Left colon (tissue), 2 donors: ENCODE data around the gene BRICD5. TPM values are rescaled to one million over a fixed set of nuclear protein-coding genes. Genes with fewer than 3 reads are reported as not detected.

Experiments used
- ATAC-seq: fragments of 200-7000 bp; cut with Tn5 transposase; one replicate; pipeline ENCODE4 v1.9.1; 2020; ENCODE audit warnings: mild to moderate bottlenecking, moderate library complexity
- DNase-seq, 2 donors: peaks; one replicate each; pipeline ENCODE4 v3.0.0-alpha.2; 2020
- intact Hi-C, 2 donors: fragments of 100-400 bp; cut with DNase I in 1 of 2; cut with micrococcal nuclease in 1 of 2; formaldehyde crosslinking; loops; one replicate each; pipeline versions ENCODE4 v1.11.2 to v1.14.0; 2022; cut with DNase I, micrococcal nuclease
- total RNA-seq, 2 donors: library from RNA; stranded (reverse); fragmentation: NEBNext Ultra II Directional; extraction: Animal tissue kit (Norgen Biotek cat#: 25700); gene quantifications; one replicate each; pipeline ENCODE4 v1.2.1, GENCODE V29; 2021
- donor health status: DM: no; HTN: no; CAD: no.
- donor health status: DM: yes; HTN: yes; CAD: no.

Gene BRICD5
- total RNA-seq, 2 donors from 2014 or later: 6.1 to 14.4 TPM

DNA sequence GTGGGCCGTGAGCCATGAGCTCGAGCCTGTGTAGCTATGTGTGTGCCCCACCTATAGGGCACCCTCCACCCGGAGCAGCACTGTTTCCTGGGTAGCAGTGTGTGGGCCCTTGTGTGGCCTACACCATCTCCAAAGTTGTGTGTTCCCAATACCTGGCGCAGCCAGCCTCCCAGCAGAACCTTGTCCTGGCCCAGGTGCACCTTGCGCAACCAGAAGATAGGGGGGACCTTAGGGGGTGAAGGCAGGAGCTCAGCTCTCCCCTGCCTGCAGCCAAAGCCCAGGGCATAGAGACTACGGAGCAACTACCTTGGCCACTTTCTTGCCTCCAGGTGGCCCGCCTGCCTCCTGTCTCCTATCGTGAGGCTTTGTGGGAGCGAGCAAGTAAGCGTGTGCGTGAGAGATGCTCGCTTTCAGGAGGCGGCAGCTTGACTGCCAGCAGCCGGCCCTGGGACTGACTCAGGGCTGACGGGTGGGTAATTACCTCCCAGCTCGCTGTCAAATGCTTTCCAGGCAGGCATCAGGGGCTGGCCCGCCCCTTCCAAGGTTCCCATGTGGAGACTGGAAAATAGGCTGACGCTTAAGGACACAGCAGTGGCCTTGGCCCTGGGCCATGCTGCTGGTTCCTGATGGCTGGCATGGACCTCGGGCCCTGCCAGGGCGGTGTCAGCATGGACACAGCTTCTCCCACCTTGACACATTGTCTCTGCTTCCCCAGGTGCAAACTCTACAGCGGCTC, 36.1 kb downstream of the BRICD5 start:
- intact Hi-C loops: no loop called here
- no peak for DNase-seq
- no peak for ATAC-seq

DNA sequence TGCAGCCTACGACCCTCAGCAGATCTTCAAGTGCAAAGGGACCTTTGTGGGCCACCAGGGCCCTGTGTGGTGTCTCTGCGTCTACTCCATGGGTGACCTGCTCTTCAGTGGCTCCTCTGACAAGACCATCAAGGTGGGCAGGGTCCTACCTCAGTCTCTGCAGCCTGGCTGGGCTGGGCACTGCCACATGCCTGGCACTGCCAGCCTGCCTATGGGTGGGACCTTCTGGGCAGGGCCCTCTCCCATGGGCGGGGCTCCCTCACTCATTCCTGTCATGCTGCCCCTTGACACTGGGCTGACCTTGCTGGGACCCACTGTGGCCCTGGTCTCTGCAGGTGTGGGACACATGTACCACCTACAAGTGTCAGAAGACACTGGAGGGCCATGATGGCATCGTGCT, 36.7 kb downstream of the BRICD5 start:
- intact Hi-C loops: no loop called here
- DNase-seq: no peak
- ATAC-seq: no peak

DNA sequence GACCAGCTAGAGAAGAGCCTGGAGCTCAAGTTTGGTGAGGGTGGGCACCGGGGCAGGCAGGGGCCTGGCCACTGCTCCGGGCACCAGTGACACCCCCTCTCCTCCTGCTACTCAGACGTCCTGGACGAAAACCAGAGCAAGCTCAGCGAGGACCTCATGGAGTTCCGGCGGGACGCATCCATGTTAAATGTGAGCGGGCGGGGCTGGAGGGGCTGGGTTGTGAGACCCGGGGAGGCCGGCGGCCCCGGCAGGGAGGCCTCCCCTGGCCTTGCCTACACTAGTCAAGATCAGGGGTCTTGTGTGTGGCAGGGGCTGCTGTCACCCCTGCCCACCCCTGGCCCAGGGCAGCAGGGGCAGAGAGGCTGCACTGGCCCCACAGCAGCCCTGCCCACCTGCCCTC, 37.3 kb downstream of the BRICD5 start:
- intact Hi-C loops: no loop called here

DNA sequence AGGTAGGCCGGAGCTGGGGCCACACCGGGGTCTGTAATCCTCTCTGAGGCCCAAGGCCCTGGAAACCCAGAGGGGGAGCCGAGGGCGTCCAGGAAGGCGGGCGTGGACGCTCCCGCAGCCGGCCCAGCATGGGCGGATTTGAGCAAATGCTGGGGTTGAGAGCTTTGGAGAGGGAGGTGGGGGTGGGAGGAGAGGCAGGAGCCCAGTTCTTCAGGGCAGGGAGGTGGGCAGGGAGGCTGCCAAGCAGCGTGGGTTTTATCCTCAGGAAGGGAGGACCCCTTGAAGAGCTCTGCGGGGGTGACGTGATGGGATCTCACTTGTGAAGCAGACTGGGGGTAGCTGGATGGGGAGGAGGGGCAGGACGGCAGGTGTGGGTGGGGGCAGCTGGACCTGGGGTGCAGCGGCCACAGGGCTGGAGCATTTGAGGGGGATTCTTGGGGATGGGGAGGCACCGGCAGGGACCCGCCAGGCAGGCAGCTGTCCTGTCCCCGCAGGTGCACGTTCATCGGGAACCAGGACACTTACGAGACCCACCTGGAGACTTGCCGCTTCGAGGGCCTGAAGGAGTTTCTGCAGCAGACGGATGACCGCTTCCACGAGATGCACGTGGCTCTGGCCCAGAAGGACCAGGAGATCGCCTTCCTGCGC, 37.9 kb downstream of the BRICD5 start:
- DNase-seq (no peak), ATAC-seq (no peak)
- intact Hi-C loops: no loop called here

More for the DNA sequence above, 37.3 kb downstream of the BRICD5 start:
- DNase-seq (no peak), ATAC-seq (no peak)

DNA sequence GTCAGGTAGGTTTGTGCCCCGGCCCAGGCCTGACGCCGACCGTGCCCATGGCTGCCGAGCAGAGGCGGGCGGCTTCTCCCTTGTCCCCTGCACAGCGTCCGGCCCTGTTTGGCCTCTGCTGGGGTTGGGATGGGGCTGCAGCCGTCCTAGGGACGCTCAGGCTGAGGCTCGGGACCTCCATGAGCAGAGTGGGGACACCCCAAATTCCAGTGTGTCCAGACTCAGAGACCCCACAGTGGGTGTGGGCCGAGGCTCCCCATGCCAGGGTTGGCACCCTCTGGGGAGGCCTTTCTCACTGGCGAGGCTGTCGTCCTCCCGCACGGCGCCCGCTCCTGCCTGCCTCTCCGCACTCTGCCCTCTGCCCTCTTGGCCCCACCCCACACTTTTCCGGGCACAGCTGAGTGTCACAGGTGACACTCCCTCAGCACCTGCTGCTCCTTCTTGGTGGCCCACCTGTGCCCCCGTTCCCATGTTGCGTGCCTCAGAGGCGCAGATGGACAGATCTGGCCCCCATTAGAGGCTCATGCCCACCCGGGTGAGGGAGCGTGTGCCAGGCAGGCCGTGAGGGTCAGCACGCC, 39.0 kb downstream of the BRICD5 start:
- intact Hi-C loops: no loop called here
- ATAC-seq: peak; percentile 13
- DNase-seq: no peak

DNA sequence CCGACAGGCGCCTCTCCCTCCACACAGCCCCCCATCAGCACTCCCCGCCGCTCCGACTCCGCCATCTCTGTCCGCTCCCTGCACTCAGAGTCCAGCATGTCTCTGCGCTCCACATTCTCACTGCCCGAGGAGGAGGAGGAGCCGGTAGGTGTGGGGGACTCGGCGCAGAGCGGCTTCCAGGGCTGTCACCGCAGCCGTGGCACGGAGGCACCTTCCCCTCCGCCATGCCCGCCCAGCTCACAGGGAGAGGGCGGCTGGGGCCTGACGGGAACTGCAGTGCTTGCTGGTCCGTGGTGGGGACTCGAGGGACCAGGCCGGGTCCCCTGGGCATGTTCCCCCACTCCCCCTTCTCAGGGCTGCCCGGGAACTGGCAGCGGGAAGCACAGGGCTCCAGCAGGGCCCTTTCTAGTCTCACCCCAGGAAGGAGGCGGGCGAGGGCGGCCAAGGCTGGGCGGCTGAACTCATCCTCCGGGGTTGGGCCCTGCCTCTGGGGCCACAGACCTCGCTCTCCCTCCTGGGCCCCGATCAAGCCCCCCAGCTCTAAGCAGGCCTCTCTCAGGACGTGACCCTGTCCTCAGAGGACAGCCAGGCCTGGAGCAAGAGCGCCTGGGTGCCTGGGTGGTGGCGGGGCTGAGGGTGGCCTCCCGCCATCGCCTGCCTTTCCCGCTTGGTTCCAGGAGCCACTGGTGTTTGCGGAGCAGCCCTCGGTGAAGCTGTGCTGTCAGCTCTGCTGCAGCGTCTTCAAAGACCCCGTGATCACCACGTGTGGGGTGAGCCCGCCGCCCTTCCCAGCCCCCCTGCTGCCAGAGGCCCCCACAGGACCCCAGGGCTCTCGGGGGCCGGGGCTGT, 39.9 kb downstream of the BRICD5 start:
- intact Hi-C loops: no loop called here
- DNase-seq (no peak), ATAC-seq (no peak)

DNA sequence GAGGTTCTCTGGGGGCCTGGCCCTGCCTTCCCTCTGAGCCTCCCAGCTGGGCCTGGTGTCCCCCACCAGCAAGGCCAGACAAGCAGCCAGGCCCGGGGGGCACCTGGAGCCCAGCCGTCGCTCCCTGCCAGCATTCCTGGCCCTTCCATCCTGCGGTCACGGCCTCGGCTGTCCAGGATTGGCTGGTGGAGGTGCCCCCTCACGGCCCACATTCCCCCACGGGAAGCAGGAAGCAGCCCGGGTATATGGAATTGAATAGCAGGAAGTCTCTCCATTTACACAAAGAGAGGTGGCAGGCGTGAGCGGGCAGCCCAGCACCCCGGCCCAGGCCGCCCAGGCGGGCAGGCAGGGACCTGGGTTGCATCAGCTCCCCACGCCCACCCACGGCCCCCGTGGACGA, 40.6 kb downstream of the BRICD5 start:
- intact Hi-C loops: no loop called here
- ATAC-seq: peak; percentile 9
- no peak for DNase-seq

DNA sequence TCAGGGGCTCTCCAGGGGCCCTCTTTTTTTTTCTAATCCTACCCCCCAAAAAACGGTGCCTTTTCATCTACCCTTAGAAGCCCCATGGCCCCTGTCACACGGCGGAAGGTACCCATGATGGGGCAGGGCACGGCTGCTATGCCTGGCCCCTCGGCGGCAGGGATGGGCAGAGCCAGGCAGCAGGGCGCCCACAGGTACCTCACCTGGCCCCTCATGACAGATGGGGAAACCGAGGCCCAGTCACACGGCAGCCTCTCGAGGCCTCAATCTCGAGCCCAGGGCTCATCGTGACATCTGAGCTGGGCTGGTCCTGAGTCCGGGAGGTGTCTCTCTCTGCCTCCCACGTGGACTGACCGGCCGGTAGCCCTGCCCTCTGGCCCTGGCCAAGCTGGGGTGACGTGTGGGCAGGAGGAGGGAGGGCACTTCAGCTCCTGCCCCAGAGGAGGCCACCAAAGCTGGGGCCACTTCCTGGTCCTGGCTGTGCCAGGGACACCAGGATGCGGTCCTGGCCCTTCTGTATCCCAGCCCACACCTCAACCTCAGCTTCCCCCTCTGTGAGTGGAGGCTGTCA, 43.5 kb downstream of the BRICD5 start:
- intact Hi-C loops: no loop called here
- DNase-seq: no peak
- ATAC-seq: no peak

DNA sequence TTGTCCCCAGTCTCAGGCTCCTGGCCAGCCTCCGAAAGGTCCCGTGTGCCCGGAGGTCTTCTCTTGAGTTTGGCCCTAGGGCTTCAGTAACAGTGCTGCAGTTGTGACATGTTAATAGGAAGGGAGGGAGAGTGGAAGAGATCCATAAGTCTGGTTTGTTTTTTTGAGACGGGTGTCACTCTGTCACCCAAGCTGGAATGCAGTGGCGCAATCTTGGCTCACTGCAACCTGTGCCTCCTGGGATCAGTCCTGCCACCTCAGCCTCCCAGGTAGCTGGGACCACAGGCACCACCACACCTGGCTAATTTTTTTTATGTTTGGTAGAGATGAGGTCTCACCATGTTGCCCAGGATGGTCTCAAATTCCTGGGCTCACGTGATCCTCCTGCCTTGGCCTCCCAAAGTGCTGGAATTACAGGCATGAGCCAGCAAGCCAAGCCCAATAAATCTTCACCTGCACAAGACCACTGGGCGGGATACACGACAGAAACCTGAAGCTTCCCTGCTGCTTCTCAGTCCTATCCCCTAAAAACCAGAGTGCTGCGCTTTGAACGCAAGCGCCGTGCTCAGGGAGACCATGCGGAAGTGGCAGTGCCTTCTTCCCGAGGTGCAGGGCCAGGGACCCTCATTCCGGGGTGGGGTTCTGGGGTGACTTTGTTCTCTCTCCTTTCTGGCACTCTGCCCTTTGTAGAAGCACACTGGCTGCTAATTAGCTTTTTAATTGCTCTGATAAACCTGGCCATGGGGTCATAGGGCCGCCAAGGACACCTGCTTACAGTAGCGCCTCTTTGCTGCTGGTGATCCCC, 44.2 kb downstream of the BRICD5 start:
- no peak for DNase-seq
- intact Hi-C loops: no loop called here

DNA sequence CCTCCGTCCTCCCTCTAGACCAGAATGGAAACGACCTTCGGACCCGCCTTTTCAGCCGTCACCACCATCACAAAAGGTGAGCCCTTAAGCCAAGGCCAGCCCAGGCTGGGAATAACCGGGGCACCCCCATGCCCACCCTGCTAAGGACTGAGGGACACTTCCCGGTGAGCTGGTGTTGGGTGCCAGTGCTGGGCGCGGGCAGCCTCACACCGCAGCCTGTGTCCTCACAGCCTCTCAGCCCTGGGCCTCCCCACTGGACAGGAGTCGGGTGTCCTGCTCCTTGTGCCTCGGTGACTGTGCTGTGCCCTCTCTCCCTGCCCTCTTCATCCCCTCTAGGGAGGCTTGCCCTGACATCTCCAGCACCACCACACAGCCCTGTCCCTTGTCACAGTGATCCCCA, 44.8 kb downstream of the BRICD5 start:
- DNase-seq: no peak
- intact Hi-C loops: no loop called here
- no peak for ATAC-seq

More for the DNA sequence above, 44.2 kb downstream of the BRICD5 start:
- no peak for ATAC-seq

DNA sequence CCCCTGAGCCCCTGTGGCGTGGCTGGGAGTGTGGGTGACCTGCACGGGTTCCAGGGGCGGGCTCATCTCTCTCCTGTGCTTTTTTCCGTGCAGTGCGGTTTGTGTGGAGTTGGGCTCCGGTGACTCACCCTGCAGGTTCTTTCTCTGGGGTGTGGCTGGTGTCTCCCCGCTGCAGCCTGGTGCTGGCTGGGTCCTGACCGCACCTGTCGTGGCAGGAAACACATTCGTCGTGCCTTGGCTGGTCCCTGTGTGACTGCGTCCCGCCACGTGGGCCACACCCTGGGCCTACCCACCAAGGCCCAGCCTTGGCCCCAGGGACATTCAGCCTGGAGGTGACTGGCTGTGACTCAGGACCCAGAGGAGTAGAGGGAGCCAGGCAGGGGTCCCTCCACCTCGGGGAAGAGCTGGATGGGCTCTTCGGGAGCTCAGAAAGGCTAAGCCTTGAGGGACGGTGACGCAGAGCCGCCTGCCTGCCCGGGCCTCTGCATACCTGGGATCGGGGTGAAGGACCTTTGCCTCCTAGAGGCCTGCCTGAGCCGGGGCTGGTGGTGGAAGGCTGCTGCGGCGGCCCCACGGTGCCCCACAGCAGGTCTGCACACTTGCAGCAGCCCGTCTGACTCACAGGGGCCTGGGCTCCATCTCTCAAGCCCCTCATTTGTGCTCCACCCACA, 47.3 kb downstream of the BRICD5 start:
- DNase-seq: peak; percentile 78 to 91
- intact Hi-C loops: no loop called here
- ATAC-seq: peak; percentile 87

DNA sequence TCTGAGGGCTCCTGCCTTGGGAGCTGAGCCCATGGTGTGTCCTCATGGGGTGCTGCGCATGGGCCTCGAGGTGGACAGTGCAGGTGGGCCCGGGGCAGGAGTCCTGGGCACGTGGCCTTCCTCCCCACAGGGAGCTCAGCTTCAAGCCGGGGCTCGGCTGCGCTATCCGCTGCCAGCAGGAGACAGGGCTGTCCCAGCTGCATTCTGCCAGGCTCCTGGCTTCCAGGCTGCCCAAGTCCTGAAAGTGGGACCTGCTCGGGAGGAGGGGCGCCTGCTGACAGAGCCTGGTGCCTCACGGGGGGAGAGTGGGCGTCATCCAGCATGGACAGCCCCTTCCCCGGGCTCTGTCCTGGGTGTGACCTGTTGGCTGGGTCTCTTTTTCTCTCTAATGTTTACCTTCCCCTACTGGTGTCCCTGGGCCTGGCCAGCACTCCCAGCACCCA, 48.0 kb downstream of the BRICD5 start:
- ATAC-seq (peak; percentile 4), DNase-seq (peak in 1 of 2 donors; percentile 31)
- intact Hi-C loops: no loop called here

DNA sequence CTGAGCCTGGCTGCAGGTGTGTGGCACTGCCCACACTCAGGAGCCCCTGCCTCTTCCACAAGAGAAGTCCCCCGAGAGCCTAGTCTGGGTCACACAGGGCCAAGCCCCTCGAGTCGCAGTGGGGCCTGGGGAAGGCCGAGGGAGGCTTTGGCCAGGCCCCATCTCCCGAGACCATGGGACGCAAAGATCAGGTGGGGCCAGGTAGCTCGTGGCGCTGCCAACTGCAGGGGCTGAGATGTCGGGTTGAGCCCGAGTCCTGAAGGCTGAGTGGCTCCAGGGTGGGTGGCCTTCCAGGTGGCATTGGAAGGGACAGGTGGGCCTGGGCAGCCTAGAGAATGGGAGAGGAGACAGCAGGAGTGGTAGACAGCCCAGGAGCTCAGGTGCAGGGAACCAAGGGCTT, 48.8 kb downstream of the BRICD5 start:
- DNase-seq (no peak), ATAC-seq (no peak)
- intact Hi-C loops: no loop called here

DNA sequence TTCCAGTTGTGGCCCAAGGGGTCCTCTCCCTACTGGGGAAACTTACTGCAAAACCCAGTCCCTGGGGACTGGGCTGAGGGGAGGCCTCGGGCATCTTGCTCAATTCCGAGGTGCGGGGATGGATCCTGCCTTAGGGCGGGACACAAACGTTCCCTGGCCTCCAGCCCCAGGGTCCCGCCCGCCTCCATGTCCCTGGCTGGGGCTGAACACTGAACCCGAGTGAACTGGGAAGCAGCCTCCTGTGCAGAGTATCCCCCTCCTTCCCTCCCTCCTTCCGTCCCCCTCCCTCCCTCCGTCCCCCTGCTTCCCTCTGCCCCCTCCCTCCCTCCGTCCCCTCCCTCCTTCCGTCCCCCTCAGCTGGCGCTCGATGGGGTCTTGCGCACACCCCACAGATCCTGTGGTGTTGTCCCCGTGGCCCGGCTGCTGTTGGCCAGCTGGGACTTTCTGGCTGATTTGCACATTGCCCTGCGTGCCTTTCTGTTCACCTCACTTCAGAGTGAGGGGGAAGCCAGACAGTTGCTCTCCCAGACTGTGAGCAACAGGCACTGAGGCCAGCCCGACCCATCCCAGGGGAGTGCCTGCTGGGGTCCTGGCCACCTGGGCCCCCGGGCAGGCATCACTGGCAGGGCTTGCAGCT, 49.6 kb downstream of the BRICD5 start:
- ATAC-seq (no peak), DNase-seq (peak; percentile 43 to 63)
- intact Hi-C loops: no loop called here
